ENCODE results near the gene FCER1G. TPM values are rescaled to one million over a fixed set of nuclear protein-coding genes. Genes with fewer than 3 reads are reported as not detected.

Gene FCER1G
- total RNA-seq, 1 donor from 2014 or later: 2.5 TPM

GRCh38 chr1:161260376-161261260, 45.5 kb downstream of the FCER1G start:
- intact Hi-C loops (cut with micrococcal nuclease): no loop called here

- intact Hi-C loops (cut with micrococcal nuclease): no loop called here
Observed at GRCh38 chr1:161261261-161262235, 46.5 kb downstream of the FCER1G start.

- intact Hi-C loops (cut with micrococcal nuclease): no loop called here
Observed at GRCh38 chr1:161265305-161265704, 50.2 kb downstream of the FCER1G start.

- intact Hi-C loops (cut with micrococcal nuclease): no loop called here
Observed at GRCh38 chr1:161266202-161266601, 51.1 kb downstream of the FCER1G start.

- intact Hi-C loops (cut with micrococcal nuclease): no loop called here
Observed at GRCh38 chr1:161266836-161267235, 51.7 kb downstream of the FCER1G start.

- intact Hi-C loops (cut with micrococcal nuclease): no loop called here
Observed at GRCh38 chr1:161267321-161267720, 52.2 kb downstream of the FCER1G start.

Other genes starting within 250 kb of the FCER1G start
- gene F11R, start 194.1 kb upstream of the FCER1G start, total RNA-seq: 11.1 and 16.8 TPM in 2 replicates
- 44.5 and 52.1 TPM in 2 replicates for gene TSTD1, start 176.3 kb upstream of the FCER1G start, total RNA-seq
- gene USF1, start 169.3 kb upstream of the FCER1G start, total RNA-seq: 75.8 and 78.5 TPM in 2 replicates
- 266 and 271 TPM in 2 replicates for gene ARHGAP30, start 145.4 kb upstream of the FCER1G start, total RNA-seq
- 0.05 and 0.18 TPM in 2 replicates for gene NECTIN4, start 125.7 kb upstream of the FCER1G start, total RNA-seq
- gene KLHDC9, start 116.9 kb upstream of the FCER1G start, total RNA-seq: 0.20 TPM in 1 of 2 replicates, not detected in the other
- gene PFDN2, start 97.3 kb upstream of the FCER1G start, total RNA-seq: 65.1 and 73.9 TPM in 2 replicates
- gene NIT1, start 97.2 kb upstream of the FCER1G start, total RNA-seq: 34.8 and 35.8 TPM in 2 replicates
- 33.8 and 35.2 TPM in 2 replicates for gene DEDD, start 82.6 kb upstream of the FCER1G start, total RNA-seq
- gene UFC1, start 61.3 kb upstream of the FCER1G start, total RNA-seq: 111 and 116 TPM in 2 replicates
- 30.9 and 35.3 TPM in 2 replicates for gene USP21, start 55.8 kb upstream of the FCER1G start, total RNA-seq
- gene PPOX, start 48.9 kb upstream of the FCER1G start, total RNA-seq: 29.6 and 36.3 TPM in 2 replicates
- 49.4 and 52.1 TPM in 2 replicates for gene B4GALT3, start 37.8 kb upstream of the FCER1G start, total RNA-seq
- 0.30 and 1.0 TPM in 2 replicates for gene ADAMTS4, start 16.2 kb upstream of the FCER1G start, total RNA-seq
- 81.5 and 83.0 TPM in 2 replicates for gene NDUFS2, start 12.9 kb upstream of the FCER1G start, total RNA-seq
- gene APOA2, start 8.3 kb downstream of the FCER1G start, total RNA-seq: not detected in 2 replicates
- 23.3 and 24.0 TPM in 2 replicates for gene TOMM40L, start 10.8 kb downstream of the FCER1G start, total RNA-seq
- not detected in 2 replicates for gene NR1I3, start 22.9 kb downstream of the FCER1G start, total RNA-seq
- not detected in 2 replicates for gene PCP4L1, start 43.5 kb downstream of the FCER1G start, total RNA-seq
- gene MPZ, start 94.7 kb downstream of the FCER1G start, total RNA-seq: 2.7 and 3.0 TPM in 2 replicates
- gene SDHC, start 99.1 kb downstream of the FCER1G start, total RNA-seq: 167 and 174 TPM in 2 replicates
- not detected in 2 replicates for gene CFAP126, start 152.6 kb downstream of the FCER1G start, total RNA-seq